Measurements from ENCODE around the gene PPL. TPM values are rescaled to one million over a fixed set of nuclear protein-coding genes. Genes with fewer than 3 reads are reported as not detected.
A peak's percentile ranks its signal among the peaks of the same experiment; 100 is the strongest.

PPL gene
- total and polyA plus RNA-seq, 2 of the 13 experiments (the other 11 are each of a cell fraction or from before 2014, with no cell fraction given): 5.7 to 6.6 TPM

GRCh38 chr16:4958510-4959438 lies 21.8 kb upstream of the PPL start (continued):
- TF ChIP-seq AHR (CRISPR knock-in tag; IDR thresholded peaks at IDR 0.05) (0 out of 2 replicates have a peak, but pooled peaks have one; percentile 56), ZNF234 (CRISPR knock-in tag; conservative IDR thresholded peaks at IDR 0.05) (no peak), ZNF784 (CRISPR knock-in tag; IDR thresholded peaks at IDR 0.05; ENCODE audit: borderline replicate concordance) (0 out of 2 replicates have a peak, but pooled peaks have one; percentile 69), ZNF839 (CRISPR knock-in tag; IDR thresholded peaks at IDR 0.05; ENCODE audit: borderline replicate concordance) (peak; percentile 91; the same call in 1 of the 2 replicates), ZFP82 (CRISPR knock-in tag; IDR thresholded peaks at IDR 0.05; ENCODE audit: borderline replicate concordance) (no peak), NFE2L1 (CRISPR knock-in tag; IDR thresholded peaks at IDR 0.05; ENCODE audit: borderline replicate concordance) (peak; percentile 91), HOXA7 (CRISPR knock-in tag; IDR thresholded peaks at IDR 0.05) (peak; percentile 91; the same call in 1 of the 2 replicates), ZNF318 (CRISPR knock-in tag; IDR thresholded peaks at IDR 0.05) (peak; percentile 82; the same call in 1 of the 2 replicates), BATF2 (CRISPR knock-in tag; IDR thresholded peaks at IDR 0.05) (peak; percentile 70; the same call in 1 of the 2 replicates), ZKSCAN5 (CRISPR knock-in tag; IDR thresholded peaks at IDR 0.05) (peak; percentile 32; the same call in 1 of the 2 replicates), ZFYVE20 (CRISPR knock-in tag; IDR thresholded peaks at IDR 0.05; ENCODE audit: borderline replicate concordance, low read depth) (no peak), ZBTB4 (CRISPR knock-in tag; IDR thresholded peaks at IDR 0.05; ENCODE audit: borderline replicate concordance) (0 out of 2 replicates have a peak, but pooled peaks have one; percentile 39)

Data from HepG2 (cell line).